Gastrocnemius medialis (tissue), 4 donors: ENCODE results near the gene ZNF516. TPM values are rescaled to one million over a fixed set of nuclear protein-coding genes. Genes with fewer than 3 reads are reported as not detected.

Experiments used
- ATAC-seq, 2 donors: fragments of 150-250 bp; one replicate each; pipeline ENCODE4 v1.9.1; 2016
- DNase-seq, 2 donors: peaks; one replicate each; pipeline ENCODE4 v3.0.0-alpha.2; 2019
- H3K27ac ChIP-seq, 4 donors: fragments of 200-600 bp; sonication (generic); 1 replicate in 1 of 4; 2 replicates in 3 of 4; pipeline ENCODE4 v1.5.1; 2016 to 2018; ENCODE audit warnings: mild to moderate bottlenecking in 2 of 4, moderate library complexity in 1 of 4
- H3K27me3 ChIP-seq, 3 donors: fragments of 200-600 bp; sonication (generic) in 2 of 3; 1 replicate in 1 of 3; 2 replicates in 2 of 3; pipeline versions ENCODE4 v1.5.1 to v1.6.0; 2016 to 2019; ENCODE audit warnings: mild to moderate bottlenecking in 1 of 3, moderate library complexity in 1 of 3
- H3K36me3 ChIP-seq, 2 donors: fragments of 200-600 bp; sonication (generic) in 1 of 2; one replicate each; pipeline ENCODE4 v1.5.1; 2017 to 2018
- H3K4me1 ChIP-seq, 2 donors: fragments of 200-600 bp; sonication (generic) in 1 of 2; one replicate each; pipeline ENCODE4 v1.5.1; 2016 to 2017; ENCODE audit warnings: mild to moderate bottlenecking in 2 of 2
- H3K4me3 ChIP-seq, 4 donors: fragments of 200-600 bp; sonication (generic) in 3 of 4; 1 replicate in 1 of 4; 2 replicates in 3 of 4; pipeline ENCODE4 v1.5.1; 2016 to 2019; ENCODE audit warnings: mild to moderate bottlenecking in 2 of 4
- H3K9me3 ChIP-seq, 3 donors: fragments of 200-600 bp; sonication (generic) in 2 of 3; 1 replicate in 1 of 3; 2 replicates in 2 of 3; pipeline ENCODE4 v1.5.1; 2016 to 2019
- POLR2A ChIP-seq, 2 donors: fragments of 450-650 bp; IDR thresholded peaks; one replicate each; pipeline ENCODE4 v1.6.1; 2017; ENCODE audit warnings: antibody characterized with exemption in 2 of 2, mild to moderate bottlenecking in 2 of 2, moderate library complexity in 2 of 2
- in situ Hi-C, 4 donors: fragments of 200-750 bp; cut with MboI; loops; one replicate each; pipeline versions ENCODE4 v1.15.0 to v1.8.0; 2017; ENCODE audit warnings: low sequenced_read_pairs in 4 of 4
- intact Hi-C: fragments of 100-400 bp; cut with DNase I; formaldehyde crosslinking; loops from one replicate; pipeline ENCODE4 v1.15.1; 2023; ENCODE audit warnings: low total_unique reads
- total RNA-seq, 4 donors: library from RNA; depleted of rRNA; stranded (reverse); fragments of >200 nt; gene quantifications; one replicate each; pipeline versions ENCODE4 v1.1.0 to v1.2.3, GENCODE V29; 2016
- TF ChIP-seq, protein P1 (sequence below), 5 experiments: fragments of 450-650 bp in 3 of 5; fragments of 200-600 bp in 2 of 5; sonication (generic) in 2 of 5; IDR thresholded peaks in 4 of 5; conservative IDR thresholded peaks in 1 of 5; 1 replicate in 4 of 5; 2 replicates in 1 of 5; pipeline ENCODE4 v1.5.1; 2016 to 2019; ENCODE audit warnings: antibody characterized with exemption in 5 of 5, mild to moderate bottlenecking in 3 of 5, moderate library complexity in 3 of 5

The ZNF516 gene
- total RNA-seq, 4 donors from 2014 or later = 8.4 to 19.3 (median 12.4) TPM

DNA sequence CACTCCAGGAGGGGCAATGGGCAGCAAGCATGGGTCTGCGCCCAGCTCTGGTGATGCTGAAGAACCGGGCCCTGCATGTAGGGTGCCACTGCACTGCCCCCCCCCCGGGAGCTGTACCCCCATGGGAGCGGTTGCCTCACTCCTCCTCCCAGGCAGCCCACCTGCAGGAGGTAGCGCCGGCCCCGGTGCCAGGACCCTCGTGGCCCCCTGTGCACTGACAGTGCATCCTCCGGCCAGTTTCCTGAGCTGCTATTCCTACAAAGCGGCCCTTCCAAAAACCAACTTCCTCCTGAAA, 109.4 kb downstream of the ZNF516 start:
- no peaks in the 10 kb centered on the region for H3K27me3 ChIP-seq
- H3K9me3 ChIP-seq = no peaks in the 10 kb centered on the region
- DNase-seq (no peak), ATAC-seq (no peak)
- intact Hi-C loops = no loop called here
- peaks cover 23 to 26% of the 10 kb centered on the region in 2 donors for H3K4me1 ChIP-seq
- H3K4me3 ChIP-seq = no peak overlapping the region
- H3K27ac ChIP-seq = no peak overlapping the region
- no peaks in the 10 kb centered on the region for H3K36me3 ChIP-seq
- TF ChIP-seq, protein P1, sequence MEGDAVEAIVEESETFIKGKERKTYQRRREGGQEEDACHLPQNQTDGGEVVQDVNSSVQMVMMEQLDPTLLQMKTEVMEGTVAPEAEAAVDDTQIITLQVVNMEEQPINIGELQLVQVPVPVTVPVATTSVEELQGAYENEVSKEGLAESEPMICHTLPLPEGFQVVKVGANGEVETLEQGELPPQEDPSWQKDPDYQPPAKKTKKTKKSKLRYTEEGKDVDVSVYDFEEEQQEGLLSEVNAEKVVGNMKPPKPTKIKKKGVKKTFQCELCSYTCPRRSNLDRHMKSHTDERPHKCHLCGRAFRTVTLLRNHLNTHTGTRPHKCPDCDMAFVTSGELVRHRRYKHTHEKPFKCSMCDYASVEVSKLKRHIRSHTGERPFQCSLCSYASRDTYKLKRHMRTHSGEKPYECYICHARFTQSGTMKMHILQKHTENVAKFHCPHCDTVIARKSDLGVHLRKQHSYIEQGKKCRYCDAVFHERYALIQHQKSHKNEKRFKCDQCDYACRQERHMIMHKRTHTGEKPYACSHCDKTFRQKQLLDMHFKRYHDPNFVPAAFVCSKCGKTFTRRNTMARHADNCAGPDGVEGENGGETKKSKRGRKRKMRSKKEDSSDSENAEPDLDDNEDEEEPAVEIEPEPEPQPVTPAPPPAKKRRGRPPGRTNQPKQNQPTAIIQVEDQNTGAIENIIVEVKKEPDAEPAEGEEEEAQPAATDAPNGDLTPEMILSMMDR (IDR thresholded peaks at IDR 0.05 in 4 of 5, conservative IDR thresholded peaks at IDR 0.05 in 1 of 5) = no peak
- no peak for TF ChIP-seq POLR2A (IDR thresholded peaks at IDR 0.05)
- in situ Hi-C loops = no loop called here

DNA sequence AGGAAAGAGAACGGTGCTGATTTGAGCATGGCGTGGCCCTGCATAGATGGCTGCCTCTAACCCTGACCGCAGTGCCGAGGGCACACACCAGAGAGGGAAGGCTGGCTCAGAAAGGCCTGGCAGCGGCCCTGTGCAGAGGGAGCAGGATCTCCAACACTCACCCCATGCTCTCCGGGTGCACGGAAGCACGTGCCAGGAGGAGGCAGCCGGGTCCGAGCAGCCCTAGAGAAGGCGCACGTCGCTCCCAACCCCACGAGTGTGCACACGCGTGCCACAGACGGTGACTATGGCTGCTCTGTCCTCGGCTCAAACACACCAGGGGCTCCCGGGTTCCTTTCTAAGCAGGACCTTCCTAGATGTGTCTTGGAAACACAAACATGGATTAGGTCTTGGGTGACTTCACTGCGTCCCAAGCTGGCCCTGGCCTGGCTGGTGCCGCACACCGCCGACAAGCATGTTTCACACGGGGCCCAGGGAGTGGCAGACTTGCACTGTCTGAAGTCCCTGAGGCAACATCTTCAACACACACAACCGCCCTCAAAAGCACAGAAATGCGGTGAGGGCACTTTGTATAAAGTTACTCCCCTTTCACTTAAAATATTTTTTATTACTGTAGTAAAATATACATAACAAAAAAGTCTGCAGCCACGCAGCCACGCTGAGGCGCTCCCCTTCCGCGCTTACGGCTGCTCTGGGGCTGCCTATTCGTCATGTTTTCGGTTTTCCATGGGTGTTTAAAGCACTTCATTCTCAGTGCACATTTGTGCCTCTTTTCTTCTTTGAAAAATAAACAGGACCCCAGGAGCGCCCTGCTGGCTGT, 110.0 kb downstream of the ZNF516 start:
- H3K36me3 ChIP-seq = no peaks in the 10 kb centered on the region
- H3K4me3 ChIP-seq = no peak overlapping the region
- intact Hi-C loops (no loop called here), in situ Hi-C loops (no loop called here)
- H3K4me1 ChIP-seq = peaks cover 18 to 21% of the 10 kb centered on the region in 2 donors
- no peaks in the 10 kb centered on the region for H3K27me3 ChIP-seq
- ATAC-seq (no peak), DNase-seq (peak in 1 of 2 donors; percentile 8)
- TF ChIP-seq, protein P1 (IDR thresholded peaks at IDR 0.05 in 4 of 5, conservative IDR thresholded peaks at IDR 0.05 in 1 of 5) = no peak
- H3K27ac ChIP-seq = no peak overlapping the region
- no peaks in the 10 kb centered on the region for H3K9me3 ChIP-seq

DNA sequence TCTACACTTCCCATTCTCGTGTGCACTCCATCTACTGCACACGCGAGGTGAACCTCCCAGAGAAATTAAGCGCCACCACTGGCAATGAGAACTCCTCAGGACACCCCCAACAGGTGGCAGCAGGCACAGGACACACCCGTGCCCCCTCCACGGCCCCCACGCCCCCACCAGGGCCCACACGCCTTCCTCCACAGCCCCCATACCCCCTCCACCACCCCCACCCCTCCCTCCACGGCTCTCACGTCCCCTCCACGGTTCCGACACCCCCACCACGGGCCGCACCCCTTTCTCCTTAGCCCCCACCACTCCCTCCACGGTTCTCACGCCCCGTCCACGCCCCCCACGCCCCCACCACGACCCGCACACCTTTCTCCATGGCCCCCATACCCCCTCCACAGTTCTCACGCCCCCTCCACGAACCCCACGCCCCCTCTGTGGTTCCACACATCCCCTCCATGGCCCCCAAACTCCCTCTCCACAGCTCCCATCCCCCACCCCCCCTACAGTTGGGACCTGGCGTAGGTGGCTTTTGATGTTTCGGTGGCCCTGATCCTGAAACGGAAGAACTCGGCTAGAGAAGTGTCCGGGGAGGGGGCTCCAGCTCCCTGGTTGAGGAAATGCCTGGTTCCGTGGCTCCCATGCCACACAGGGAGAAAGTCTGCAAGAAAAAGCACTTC, 110.8 kb downstream of the ZNF516 start:
- peaks cover 9 to 13% of the 10 kb centered on the region in 2 donors for H3K4me1 ChIP-seq
- DNase-seq = no peak
- H3K9me3 ChIP-seq = no peaks in the 10 kb centered on the region
- no peak for ATAC-seq
- H3K27me3 ChIP-seq = no peaks in the 10 kb centered on the region
- H3K36me3 ChIP-seq = peaks cover 0 to 8% of the 10 kb centered on the region in 2 donors
- in situ Hi-C loops (no loop called here), intact Hi-C loops (no loop called here)
- H3K4me3 ChIP-seq = no peak overlapping the region
- H3K27ac ChIP-seq = no peak overlapping the region
- TF ChIP-seq, protein P1 (IDR thresholded peaks at IDR 0.05 in 4 of 5, conservative IDR thresholded peaks at IDR 0.05 in 1 of 5) = no peak
- no peak for TF ChIP-seq POLR2A (IDR thresholded peaks at IDR 0.05)

DNA sequence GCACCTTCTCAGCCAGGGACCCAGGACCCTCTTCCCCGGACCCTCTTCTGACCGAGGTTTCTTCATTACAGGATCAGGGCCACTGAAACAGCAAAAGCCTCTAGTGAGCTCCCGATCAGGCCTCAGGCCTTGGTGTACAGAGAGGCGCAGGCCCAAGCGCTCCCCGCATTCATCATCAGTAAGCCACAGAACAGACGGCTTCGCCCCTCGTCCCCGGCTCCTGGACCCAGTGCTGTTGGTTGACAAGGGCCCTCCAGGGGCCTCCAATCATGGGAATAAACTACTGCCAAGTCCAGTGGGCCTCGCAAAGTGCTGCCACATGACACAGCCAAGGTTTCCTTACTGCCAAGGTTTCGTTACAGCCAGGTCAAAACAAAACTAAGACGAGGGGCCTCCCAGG, 111.4 kb downstream of the ZNF516 start:
- Histone ChIP-seq H3K36me3 (peaks cover 0 to 14% of the 10 kb centered on the region in 2 donors), H3K27me3 (no peaks in the 10 kb centered on the region), H3K4me3 (no peak overlapping the region), H3K27ac (no peak overlapping the region), H3K9me3 (no peaks in the 10 kb centered on the region), H3K4me1 (peaks cover 3 to 7% of the 10 kb centered on the region in 2 donors)
- ATAC-seq = no peak
- intact Hi-C loops = no loop called here
- in situ Hi-C loops = no loop called here
- no peak for DNase-seq
- no peak for TF ChIP-seq POLR2A (IDR thresholded peaks at IDR 0.05)
- TF ChIP-seq, protein P1 (IDR thresholded peaks at IDR 0.05 in 4 of 5, conservative IDR thresholded peaks at IDR 0.05 in 1 of 5) = no peak
